BLaER1 (cell line): ENCODE results near the gene GABPA.
"Not testable (repeated sequence)": the region's sequence is repeated elsewhere in the genome, so short reads cannot be mapped to it uniquely, and the experiment has no call there.

Source experiments
- H3K27ac ChIP-seq: shearing (Covaris generic); formaldehyde crosslinking; 2 replicates; pipeline ENCODE4 v1.8.1; 2022
- H3K27me3 ChIP-seq: shearing (Covaris generic); formaldehyde crosslinking; 2 replicates; pipeline ENCODE4 v1.8.1; 2022
- H3K36me3 ChIP-seq: shearing (Covaris generic); formaldehyde crosslinking; 2 replicates; pipeline ENCODE4 v1.8.1; 2022
- H3K4me1 ChIP-seq: shearing (Covaris generic); formaldehyde crosslinking; 2 replicates; pipeline ENCODE4 v1.8.1; 2022
- H3K4me2 ChIP-seq: shearing (Covaris generic); formaldehyde crosslinking; 2 replicates; pipeline ENCODE4 v1.8.1; 2022
- H3K4me3 ChIP-seq: shearing (Covaris generic); formaldehyde crosslinking; 2 replicates; pipeline ENCODE4 v1.8.1; 2022
- H3K9ac ChIP-seq: shearing (Covaris generic); formaldehyde crosslinking; 2 replicates; pipeline ENCODE4 v1.8.1; 2022
- H3K9me3 ChIP-seq: shearing (Covaris generic); formaldehyde crosslinking; 2 replicates; pipeline ENCODE4 v1.8.1; 2022
- H4K20me1 ChIP-seq: shearing (Covaris generic); formaldehyde crosslinking; 2 replicates; pipeline ENCODE4 v1.8.1; 2022
- Cebpa-rat ChIP-seq: shearing (Covaris generic); IDR thresholded peaks from 2 replicates; pipeline ENCODE4 v1.8.1; 2022

The GABPA gene

GRCh38 chr21:25734904-25735645 is at the start of gene GABPA, which contains the start of gene ATP5PF:
Gene GABPA, plus strand, starts transcription at chr21:25734972. Its CDS starts 6,627 bp downstream, at chr21:25741599.
Gene ATP5PF, minus strand, starts transcription at chr21:25734904. Its CDS starts 5,110 bp downstream, at chr21:25729794.
- no peaks in the 10 kb centered on the region for H3K27me3 ChIP-seq
- peak within 1 kb of the TSS; percentile 99 for H3K27ac ChIP-seq
- peak within 1 kb of the TSS; percentile 87 for H3K4me2 ChIP-seq
- H3K4me1 ChIP-seq = peaks cover 51% of the 10 kb centered on the region
- no peak for TF ChIP-seq Cebpa-rat
- H3K9ac ChIP-seq = peak within 1 kb of the TSS; percentile 97
- no peaks in the 10 kb centered on the region for H3K9me3 ChIP-seq
- H4K20me1 ChIP-seq = peaks cover 64% of the 10 kb centered on the region
- H3K36me3 ChIP-seq = peaks cover 31% of the 10 kb centered on the region
- H3K4me3 ChIP-seq = peak within 1 kb of the TSS; percentile 93

- TF ChIP-seq Cebpa-rat = no peak
These were observed 47.0 kb upstream of the GABPA start for GRCh38 chr21:25687787-25688186.

DNA sequence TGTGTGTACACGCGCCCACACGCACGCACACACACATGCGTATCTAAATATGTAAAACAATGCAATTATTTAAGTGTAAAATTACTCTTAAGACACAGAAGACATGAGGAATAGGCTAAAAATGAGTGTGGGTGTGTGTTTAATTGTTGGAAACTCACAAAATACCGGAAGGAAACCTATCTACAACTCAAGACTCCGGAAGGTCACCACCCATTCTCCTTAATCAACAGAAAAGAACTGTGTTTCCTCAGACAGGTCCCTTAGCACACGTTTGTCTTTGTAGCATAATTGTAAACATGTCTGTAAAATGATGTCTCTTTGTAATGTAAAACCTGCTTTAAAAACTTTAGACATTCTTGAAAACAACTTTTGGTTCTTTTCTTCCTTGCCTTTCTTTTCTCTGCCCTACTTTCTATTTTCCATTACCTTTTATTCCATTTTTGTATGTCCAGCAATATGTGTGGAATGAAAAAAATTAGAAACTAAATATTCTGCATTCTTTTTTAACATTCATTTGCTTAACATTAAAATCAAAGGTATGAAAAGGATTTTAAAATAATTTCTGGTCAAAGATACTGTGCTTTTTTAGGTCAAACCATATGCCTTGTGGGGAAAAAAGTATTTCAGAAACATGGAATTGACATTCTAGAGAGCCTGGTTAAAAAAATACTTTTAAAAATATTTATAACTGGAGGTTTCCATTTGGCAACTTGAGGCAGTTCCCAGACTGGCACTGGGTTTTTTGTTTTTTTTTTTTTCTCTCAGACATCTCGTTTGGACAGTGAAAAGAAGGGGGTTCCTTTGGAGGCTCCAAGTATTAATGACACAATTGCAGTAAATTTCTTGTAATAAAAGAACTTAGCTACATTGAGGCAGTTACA is 46.3 kb upstream of the GABPA start:
- no peak for TF ChIP-seq Cebpa-rat
- Histone ChIP-seq H3K36me3 (peaks cover 8% of the 10 kb centered on the region), H3K4me1 (no peaks in the 10 kb centered on the region), H3K27me3 (no peaks in the 10 kb centered on the region), H3K9me3 (no peaks in the 10 kb centered on the region), H3K9ac (no peak overlapping the region), H4K20me1 (no peaks in the 10 kb centered on the region), H3K4me3 (no peak overlapping the region), H3K27ac (no peak overlapping the region), H3K4me2 (no peak overlapping the region)

More at GRCh38 chr21:25687787-25688186, 47.0 kb upstream of the GABPA start:
- no peak overlapping the region for H3K4me3 ChIP-seq
- no peaks in the 10 kb centered on the region for H3K4me1 ChIP-seq
- H3K9ac ChIP-seq = no peak overlapping the region
- H3K27ac ChIP-seq = no peak overlapping the region
- peaks cover 8% of the 10 kb centered on the region for H3K36me3 ChIP-seq
- H3K4me2 ChIP-seq = no peak overlapping the region
- no peaks in the 10 kb centered on the region for H4K20me1 ChIP-seq
- H3K9me3 ChIP-seq = no peaks in the 10 kb centered on the region
- no peaks in the 10 kb centered on the region for H3K27me3 ChIP-seq

GRCh38 chr21:25689226-25689625 is 45.5 kb upstream of the GABPA start:
- H4K20me1 ChIP-seq = no peaks in the 10 kb centered on the region
- H3K9ac ChIP-seq = no peak overlapping the region
- no peak overlapping the region for H3K4me2 ChIP-seq
- H3K36me3 ChIP-seq = peaks cover 14% of the 10 kb centered on the region
- no peaks in the 10 kb centered on the region for H3K9me3 ChIP-seq
- no peak overlapping the region for H3K27ac ChIP-seq
- no peak overlapping the region for H3K4me3 ChIP-seq
- H3K27me3 ChIP-seq = no peaks in the 10 kb centered on the region
- H3K4me1 ChIP-seq = no peaks in the 10 kb centered on the region
- TF ChIP-seq Cebpa-rat = no peak

DNA sequence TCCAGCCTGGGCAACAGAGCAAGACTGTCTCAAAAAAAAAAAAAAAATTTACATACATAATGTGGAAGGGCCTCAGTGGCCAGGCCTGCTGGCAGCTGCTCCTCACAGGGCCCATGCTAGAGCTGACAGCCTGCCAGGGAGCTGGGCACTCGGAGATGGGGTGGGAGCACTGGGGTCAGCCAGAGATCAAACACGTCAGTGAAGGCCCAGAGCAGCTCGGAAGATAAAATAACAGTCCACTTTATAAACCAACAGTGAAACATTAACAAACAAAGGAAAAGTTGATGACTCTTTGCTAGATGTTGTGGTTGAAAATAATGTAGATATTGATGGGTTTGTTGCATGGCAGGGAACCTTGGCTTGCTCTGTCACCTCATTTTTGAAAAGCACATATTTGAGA is 42.8 kb upstream of the GABPA start:
- H3K4me1 ChIP-seq = no peaks in the 10 kb centered on the region
- no peak for TF ChIP-seq Cebpa-rat

DNA sequence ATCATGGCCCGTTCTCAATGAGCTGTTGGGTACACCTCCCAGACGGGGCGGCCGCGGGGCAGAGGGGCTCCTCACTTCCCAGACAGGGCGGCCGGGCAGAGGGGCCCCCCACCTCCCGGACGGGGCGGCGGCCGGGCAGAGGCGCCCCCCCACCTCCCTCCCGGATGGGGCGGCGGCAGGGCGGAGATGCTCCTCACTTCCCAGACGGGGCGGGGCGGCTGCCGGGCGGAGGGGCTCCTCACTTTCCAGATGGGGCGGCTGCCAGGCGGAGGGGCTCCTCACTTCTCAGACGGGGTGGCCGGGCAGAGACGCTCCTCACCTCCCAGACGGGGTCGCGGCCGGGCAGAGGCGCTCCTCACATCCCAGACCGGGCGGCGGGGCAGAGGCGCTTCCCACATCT is 39.3 kb upstream of the GABPA start:
- not testable (repeated sequence) for H3K27ac ChIP-seq, H3K9ac ChIP-seq, H3K4me2 ChIP-seq, H4K20me1 ChIP-seq, H3K4me3 ChIP-seq, H3K27me3 ChIP-seq, H3K4me1 ChIP-seq
- peaks cover 37% of the 10 kb centered on the region for H3K36me3 ChIP-seq
- H3K9me3 ChIP-seq = peaks cover 14% of the 10 kb centered on the region; the same call in 1 of the 2 replicates

More for the DNA sequence above, 42.8 kb upstream of the GABPA start:
- H3K27me3 ChIP-seq = no peaks in the 10 kb centered on the region
- no peak overlapping the region for H3K4me2 ChIP-seq
- H3K4me3 ChIP-seq = no peak overlapping the region
- H3K9me3 ChIP-seq = peaks cover 14% of the 10 kb centered on the region; the same call in 1 of the 2 replicates
- no peak overlapping the region for H3K27ac ChIP-seq
- no peak overlapping the region for H3K9ac ChIP-seq
- H3K36me3 ChIP-seq = peaks cover 26% of the 10 kb centered on the region; the same call in 1 of the 2 replicates
- no peaks in the 10 kb centered on the region for H4K20me1 ChIP-seq

DNA sequence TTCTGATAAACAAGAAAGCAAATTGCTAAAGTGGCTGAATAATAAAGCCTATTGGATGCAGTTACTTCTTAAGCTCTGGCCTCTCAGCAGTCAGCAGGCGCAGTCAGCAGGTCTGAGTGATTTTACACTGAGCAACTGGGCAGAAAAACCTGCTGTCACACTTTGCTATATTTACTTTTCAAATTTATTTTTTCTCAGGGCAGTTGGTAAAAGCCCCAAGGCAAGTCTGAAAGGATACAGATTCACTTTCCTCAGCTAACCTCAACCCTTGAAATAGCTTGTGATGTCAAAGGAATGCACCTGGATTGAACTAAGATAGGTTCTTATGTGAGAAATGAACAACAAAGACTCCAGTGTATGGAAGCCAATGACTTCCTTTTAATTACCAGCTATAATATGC is 34.0 kb upstream of the GABPA start:
- TF ChIP-seq Cebpa-rat = no peak
- Histone ChIP-seq H4K20me1 (no peaks in the 10 kb centered on the region), H3K9me3 (peaks cover 8% of the 10 kb centered on the region; the same call in 1 of the 2 replicates), H3K4me1 (peaks cover 13% of the 10 kb centered on the region; the same call in 1 of the 2 replicates), H3K27ac (no peak overlapping the region), H3K27me3 (no peaks in the 10 kb centered on the region), H3K36me3 (peaks cover 25% of the 10 kb centered on the region), H3K4me3 (no peak overlapping the region), H3K4me2 (no peak overlapping the region), H3K9ac (no peak overlapping the region)

DNA sequence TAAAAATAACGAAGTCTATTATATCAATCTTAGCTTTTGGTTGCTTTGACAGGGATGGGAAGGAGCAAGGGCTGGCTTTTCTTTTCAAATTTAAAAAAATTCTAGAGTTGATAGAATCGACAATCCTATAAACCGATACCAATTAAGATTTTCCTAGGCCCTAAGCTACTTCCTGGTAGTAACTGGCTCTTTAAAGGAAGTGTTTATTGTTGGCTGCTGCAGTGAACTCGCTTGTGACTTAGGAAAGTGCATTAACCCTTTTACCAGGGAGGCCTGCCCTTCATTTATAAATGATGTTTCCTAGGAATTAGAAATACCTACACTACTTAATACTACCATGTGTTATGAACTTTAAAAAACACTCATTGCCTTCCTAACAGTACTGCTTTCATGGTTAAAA is 33.2 kb upstream of the GABPA start:
- Histone ChIP-seq H4K20me1 (no peaks in the 10 kb centered on the region), H3K9ac (no peak overlapping the region), H3K4me3 (no peak overlapping the region), H3K36me3 (peaks cover 25% of the 10 kb centered on the region), H3K27ac (no peak overlapping the region), H3K4me1 (peaks cover 13% of the 10 kb centered on the region; the same call in 1 of the 2 replicates), H3K4me2 (no peak overlapping the region), H3K9me3 (peaks cover 2% of the 10 kb centered on the region; the same call in 1 of the 2 replicates), H3K27me3 (no peaks in the 10 kb centered on the region)
- TF ChIP-seq Cebpa-rat = no peak

- Histone ChIP-seq H3K4me3 (no peak overlapping the region), H3K36me3 (peaks cover 20% of the 10 kb centered on the region), H3K4me2 (no peak overlapping the region), H3K9me3 (no peaks in the 10 kb centered on the region), H3K9ac (no peak overlapping the region), H3K4me1 (no peaks in the 10 kb centered on the region), H4K20me1 (no peaks in the 10 kb centered on the region), H3K27me3 (no peaks in the 10 kb centered on the region), H3K27ac (no peak overlapping the region)
- TF ChIP-seq Cebpa-rat = no peak
These were observed 26.2 kb upstream of the GABPA start for GRCh38 chr21:25708467-25709065.
